GM10266 (cell line): Measurements from ENCODE around the gene COL1A2.

Experiments
- DNase-seq: peaks from one replicate; pipeline ENCODE4 v3.0.0; 2012; ENCODE audit errors: extremely low spot score
- CTCF ChIP-seq: IDR thresholded peaks from 2 replicates; pipeline ENCODE4 v1.5.1; 2012; ENCODE audit warnings: mild to moderate bottlenecking, low read depth; ENCODE audit not compliant: control insufficient read depth, insufficient read depth; ENCODE audit errors: missing control alignments

The COL1A2 gene

GRCh38 chr7:94391726-94392392, 2.8 kb upstream of the COL1A2 start:
- TF ChIP-seq CTCF = no peak
- peak; percentile 34 for DNase-seq

- no peak for TF ChIP-seq CTCF
- no peak for DNase-seq
Observed at GRCh38 chr7:94392393-94392786, 2.3 kb upstream of the COL1A2 start.

GRCh38 chr7:94393246-94394108, 1.2 kb upstream of the COL1A2 start:
- no peak for TF ChIP-seq CTCF

GRCh38 chr7:94394109-94394436, 622 bp upstream of the COL1A2 start:
- no peak for TF ChIP-seq CTCF
- no peak for DNase-seq

More at GRCh38 chr7:94393246-94394108, 1.2 kb upstream of the COL1A2 start:
- no peak for DNase-seq

- TF ChIP-seq CTCF = peak; percentile 66
- peak; percentile 78 for DNase-seq
Observed at GRCh38 chr7:94395141-94396036, 694 bp downstream of the COL1A2 start.

GRCh38 chr7:94396037-94396431, 1.3 kb downstream of the COL1A2 start:
- no peak for DNase-seq
- no peak for TF ChIP-seq CTCF
